ENCODE data around the gene MICALL2.

DNA sequence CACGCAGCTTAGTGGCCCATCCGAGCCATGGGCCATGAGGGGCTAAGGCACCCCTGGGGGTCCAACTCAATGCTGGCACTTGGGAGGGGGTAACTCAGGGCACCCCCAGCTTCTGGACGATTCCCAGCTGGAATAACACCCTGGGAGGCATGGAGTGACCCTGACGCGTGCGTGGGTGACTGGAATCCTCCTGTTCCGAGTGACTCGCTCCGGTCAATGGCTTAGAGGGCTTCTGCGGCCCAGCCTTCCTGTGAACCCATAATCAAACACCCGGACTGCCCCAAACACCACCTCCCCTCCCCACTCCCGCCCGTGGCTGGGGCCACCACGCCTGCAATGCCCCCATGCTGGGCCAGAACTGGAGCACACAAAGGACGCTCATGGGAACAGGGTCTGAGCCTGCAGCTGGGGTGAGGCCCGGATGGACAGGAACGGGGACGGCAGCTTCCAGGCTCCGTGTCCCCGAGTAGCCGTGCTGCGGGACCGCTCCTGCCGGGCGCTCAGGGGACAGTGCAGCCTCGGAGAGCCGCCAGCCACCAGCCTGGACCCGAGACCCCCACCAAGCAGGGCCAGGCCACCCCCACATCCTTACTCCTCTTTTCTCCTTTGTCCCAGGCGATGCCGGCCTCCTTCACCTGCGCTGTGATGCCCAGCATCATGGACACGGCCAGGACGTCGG lies 36.4 kb upstream of the MICALL2 start:
- TF ChIP-seq ZNF561 (tag by site-specific recombination; IDR thresholded peaks at IDR 0.05; ENCODE audit: borderline replicate concordance): no peak
- TF ChIP-seq, protein P1, sequence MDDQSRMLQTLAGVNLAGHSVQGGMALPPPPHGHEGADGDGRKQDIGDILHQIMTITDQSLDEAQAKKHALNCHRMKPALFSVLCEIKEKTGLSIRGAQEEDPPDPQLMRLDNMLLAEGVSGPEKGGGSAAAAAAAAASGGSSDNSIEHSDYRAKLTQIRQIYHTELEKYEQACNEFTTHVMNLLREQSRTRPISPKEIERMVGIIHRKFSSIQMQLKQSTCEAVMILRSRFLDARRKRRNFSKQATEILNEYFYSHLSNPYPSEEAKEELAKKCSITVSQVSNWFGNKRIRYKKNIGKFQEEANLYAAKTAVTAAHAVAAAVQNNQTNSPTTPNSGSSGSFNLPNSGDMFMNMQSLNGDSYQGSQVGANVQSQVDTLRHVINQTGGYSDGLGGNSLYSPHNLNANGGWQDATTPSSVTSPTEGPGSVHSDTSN (CRISPR knock-in tag; IDR thresholded peaks at IDR 0.05): no peak
- TF ChIP-seq, protein P2, sequence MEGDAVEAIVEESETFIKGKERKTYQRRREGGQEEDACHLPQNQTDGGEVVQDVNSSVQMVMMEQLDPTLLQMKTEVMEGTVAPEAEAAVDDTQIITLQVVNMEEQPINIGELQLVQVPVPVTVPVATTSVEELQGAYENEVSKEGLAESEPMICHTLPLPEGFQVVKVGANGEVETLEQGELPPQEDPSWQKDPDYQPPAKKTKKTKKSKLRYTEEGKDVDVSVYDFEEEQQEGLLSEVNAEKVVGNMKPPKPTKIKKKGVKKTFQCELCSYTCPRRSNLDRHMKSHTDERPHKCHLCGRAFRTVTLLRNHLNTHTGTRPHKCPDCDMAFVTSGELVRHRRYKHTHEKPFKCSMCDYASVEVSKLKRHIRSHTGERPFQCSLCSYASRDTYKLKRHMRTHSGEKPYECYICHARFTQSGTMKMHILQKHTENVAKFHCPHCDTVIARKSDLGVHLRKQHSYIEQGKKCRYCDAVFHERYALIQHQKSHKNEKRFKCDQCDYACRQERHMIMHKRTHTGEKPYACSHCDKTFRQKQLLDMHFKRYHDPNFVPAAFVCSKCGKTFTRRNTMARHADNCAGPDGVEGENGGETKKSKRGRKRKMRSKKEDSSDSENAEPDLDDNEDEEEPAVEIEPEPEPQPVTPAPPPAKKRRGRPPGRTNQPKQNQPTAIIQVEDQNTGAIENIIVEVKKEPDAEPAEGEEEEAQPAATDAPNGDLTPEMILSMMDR (tag by site-specific recombination; IDR thresholded peaks at IDR 0.05): no peak
- TF ChIP-seq ZNF239 (tag by site-specific recombination; IDR thresholded peaks at IDR 0.05): no peak
- no peak for TF ChIP-seq ZFP41 (tag by site-specific recombination; IDR thresholded peaks at IDR 0.05; ENCODE audit: borderline replicate concordance)
- TF ChIP-seq ZNF24 (tag by site-specific recombination; IDR thresholded peaks at IDR 0.05): no peak

Data from HEK293 (cell line).